GM12891 (cell line): ENCODE results near the gene CCDC170.

Source experiments
- POLR2A ChIP-seq: IDR thresholded peaks from 2 replicates; pipeline ENCODE4 v1.6.1; 2011; ENCODE audit warnings: low read depth, low read length, control low read depth
- POLR2AphosphoS5 ChIP-seq: IDR thresholded peaks from 2 replicates; pipeline ENCODE4 v1.6.1; 2011; ENCODE audit warnings: low read depth, low read length, control low read depth
- SPI1 ChIP-seq: IDR thresholded peaks from 2 replicates; pipeline ENCODE4 v1.6.1; 2011; ENCODE audit warnings: low read depth, low read length, control low read depth
- TAF1 ChIP-seq: IDR thresholded peaks from 2 replicates; pipeline ENCODE4 v1.6.1; 2011; ENCODE audit warnings: low read depth, low read length, control low read depth

DNA sequence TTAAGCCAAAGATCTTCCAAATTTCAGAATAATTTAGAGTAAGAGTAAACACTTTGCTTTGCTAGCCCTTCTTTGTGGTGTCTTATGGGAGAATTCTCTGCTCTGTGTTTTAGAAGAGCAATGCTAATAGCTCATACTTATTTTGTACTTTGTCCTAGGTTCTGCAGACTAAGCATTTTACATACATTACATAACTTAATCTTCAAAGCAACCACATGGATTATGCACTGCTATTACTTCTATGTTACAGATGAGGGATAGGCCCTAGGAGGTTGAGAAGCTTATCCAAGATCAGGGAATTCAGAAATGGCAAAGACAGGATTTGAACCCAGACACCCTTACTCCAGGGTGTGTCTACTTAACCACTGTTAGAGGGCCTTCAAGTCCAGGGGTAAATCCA lies 9.8 kb upstream of the CCDC170 start:
- TF ChIP-seq POLR2A (no peak), POLR2AphosphoS5 (no peak), SPI1 (no peak), TAF1 (no peak)
